Upper lobe of left lung (tissue), 6 donors: Measurements from ENCODE around the gene VTA1. TPM values are rescaled to one million over a fixed set of nuclear protein-coding genes. Genes with fewer than 3 reads are reported as not detected.

Source experiments
- ATAC-seq, 2 donors: fragments of 200-7000 bp; cut with Tn5 transposase; one replicate each; pipeline ENCODE4 v1.9.1; 2022; ENCODE audit warnings: mild to moderate bottlenecking in 2 of 2, moderate library complexity in 2 of 2; ENCODE audit not compliant: low FRiP score in 2 of 2
- DNase-seq, 2 donors: peaks; one replicate each; pipeline ENCODE4 v3.0.0-alpha.2; 2019 to 2020
- H3K27ac ChIP-seq, 4 donors: fragments of 200-600 bp; sonication (generic); one replicate each; pipeline ENCODE4 v1.5.1; 2016 to 2019
- H3K27me3 ChIP-seq, 4 donors: fragments of 200-600 bp; sonication (generic); one replicate each; pipeline ENCODE4 v1.5.1; 2017 to 2019
- H3K36me3 ChIP-seq, 4 donors: fragments of 200-600 bp; sonication (generic); one replicate each; pipeline ENCODE4 v1.5.1; 2016 to 2019
- H3K4me1 ChIP-seq, 4 donors: fragments of 200-600 bp; sonication (generic); one replicate each; pipeline ENCODE4 v1.5.1; 2018 to 2019
- H3K4me3 ChIP-seq, 4 donors: fragments of 200-600 bp; sonication (generic); one replicate each; pipeline ENCODE4 v1.5.1; 2017 to 2019; ENCODE audit warnings: mild to moderate bottlenecking in 2 of 4, moderate library complexity in 1 of 4
- H3K9me3 ChIP-seq, 4 donors: fragments of 200-600 bp; sonication (generic); one replicate each; pipeline ENCODE4 v1.5.1; 2018 to 2019
- CTCF ChIP-seq, 6 experiments: fragments of 450-650 bp in 4 of 6; fragments of 200-600 bp in 2 of 6; sonication (generic) in 2 of 6; IDR thresholded peaks; one replicate each; pipeline ENCODE4 v1.5.1; 2016 to 2019; ENCODE audit warnings: antibody characterized with exemption in 6 of 6
- EP300 ChIP-seq, 4 donors: sonication (generic); formaldehyde crosslinking; IDR thresholded peaks; one replicate each; pipeline ENCODE4 v1.5.1; 2017; ENCODE audit warnings: antibody characterized with exemption in 4 of 4, control low read depth in 2 of 4
- POLR2A ChIP-seq, 4 donors: fragments of 450-650 bp; IDR thresholded peaks; one replicate each; pipeline ENCODE4 v1.5.1; 2016 to 2017; ENCODE audit warnings: antibody characterized with exemption in 4 of 4, mild to moderate bottlenecking in 2 of 4
- POLR2AphosphoS5 ChIP-seq, 2 donors: sonication (generic); formaldehyde crosslinking; IDR thresholded peaks; one replicate each; pipeline ENCODE4 v1.5.1; 2017; ENCODE audit warnings: antibody characterized with exemption in 2 of 2
- WGBS, 2 donors: methylation state at CpG; one replicate each; pipeline ENCODE4 v1.1.5; 2017 to 2018; 5-methylcytosine and 5-hydroxymethylcytosine counted together
- total RNA-seq, 6 donors: library from RNA; depleted of rRNA in 4 of 6; stranded (reverse); fragments of >200 nt in 4 of 6; gene quantifications; one replicate each; pipeline versions ENCODE4 v1.1.0 to v1.2.1, GENCODE V29; 2016 to 2021
- donor health status: DM: no; HTN: no; CAD: no; lungs with moderate emphysema.
- donor health status: DM: no; HTN: yes; CAD: no; lungs with severe emphysema.

VTA1 gene
- total RNA-seq, 6 donors from 2014 or later: 15.8 to 36.0 (median 25.7) TPM

GRCh38 chr6:142167071-142167470, 20.0 kb downstream of the VTA1 start:
- peaks cover 0 to 56% (median 17%) of the 10 kb centered on the region in 4 donors for H3K36me3 ChIP-seq
- ATAC-seq: no peak
- no peak overlapping the region for H3K4me3 ChIP-seq
- no peak overlapping the region for H3K27ac ChIP-seq
- peaks cover 0 to 11% (median 3%) of the 10 kb centered on the region in 4 donors for H3K4me1 ChIP-seq
- 80 to 87% methylated on average over 3 of the region's 3 CpGs for WGBS, 2 donors
- H3K27me3 ChIP-seq: no peaks in the 10 kb centered on the region
- H3K9me3 ChIP-seq: no peaks in the 10 kb centered on the region
- TF ChIP-seq POLR2A (IDR thresholded peaks at IDR 0.05) (no peak), CTCF (IDR thresholded peaks at IDR 0.05) (no peak), EP300 (IDR thresholded peaks at IDR 0.05) (no peak), POLR2AphosphoS5 (IDR thresholded peaks at IDR 0.05) (no peak)
- no peak for DNase-seq

GRCh38 chr6:142167486-142167885, 20.4 kb downstream of the VTA1 start:
- DNase-seq: no peak
- peaks cover 0 to 60% (median 20%) of the 10 kb centered on the region in 4 donors for H3K36me3 ChIP-seq
- WGBS, 2 donors: 77 to 98% methylated on average over 2 of the region's 2 CpGs
- no peak for TF ChIP-seq CTCF (IDR thresholded peaks at IDR 0.05)
- TF ChIP-seq POLR2A (IDR thresholded peaks at IDR 0.05): no peak
- TF ChIP-seq EP300 (IDR thresholded peaks at IDR 0.05): no peak
- no peak for TF ChIP-seq POLR2AphosphoS5 (IDR thresholded peaks at IDR 0.05)
- H3K27me3 ChIP-seq: no peaks in the 10 kb centered on the region
- no peaks in the 10 kb centered on the region for H3K9me3 ChIP-seq
- ATAC-seq: no peak
- H3K4me1 ChIP-seq: peaks cover 0 to 10% (median 3%) of the 10 kb centered on the region in 4 donors
- no peak overlapping the region for H3K27ac ChIP-seq
- no peak overlapping the region for H3K4me3 ChIP-seq

GRCh38 chr6:142171351-142171750, 24.3 kb downstream of the VTA1 start:
- Histone ChIP-seq H3K9me3 (no peaks in the 10 kb centered on the region), H3K4me1 (no peaks in the 10 kb centered on the region), H3K27ac (no peak overlapping the region), H3K27me3 (no peaks in the 10 kb centered on the region), H3K36me3 (peaks cover 0 to 84% (median 24%) of the 10 kb centered on the region in 4 donors), H3K4me3 (no peak overlapping the region)
- DNase-seq (no peak), ATAC-seq (no peak)
- no peak for TF ChIP-seq CTCF (IDR thresholded peaks at IDR 0.05)
- no peak for TF ChIP-seq EP300 (IDR thresholded peaks at IDR 0.05)
- no peak for TF ChIP-seq POLR2A (IDR thresholded peaks at IDR 0.05)
- no peak for TF ChIP-seq POLR2AphosphoS5 (IDR thresholded peaks at IDR 0.05)

GRCh38 chr6:142172758-142173157, 25.7 kb downstream of the VTA1 start:
- Histone ChIP-seq H3K9me3 (peaks cover 0 to 6% (median 0%) of the 10 kb centered on the region in 4 donors), H3K27me3 (no peaks in the 10 kb centered on the region), H3K4me3 (no peak overlapping the region), H3K36me3 (peaks cover 0 to 79% (median 22%) of the 10 kb centered on the region in 4 donors), H3K4me1 (no peaks in the 10 kb centered on the region), H3K27ac (no peak overlapping the region)
- DNase-seq (no peak), ATAC-seq (no peak)
- TF ChIP-seq POLR2A (IDR thresholded peaks at IDR 0.05) (no peak), CTCF (IDR thresholded peaks at IDR 0.05) (no peak), EP300 (IDR thresholded peaks at IDR 0.05) (no peak), POLR2AphosphoS5 (IDR thresholded peaks at IDR 0.05) (no peak)

GRCh38 chr6:142173980-142174379, 26.9 kb downstream of the VTA1 start:
- WGBS, 2 donors: 97 to 99% methylated on average over 2 to 3 of the region's 3 CpGs

More at GRCh38 chr6:142173980-142174379, 26.9 kb downstream of the VTA1 start:
- no peak overlapping the region for H3K4me3 ChIP-seq
- DNase-seq (no peak), ATAC-seq (no peak)
- H3K36me3 ChIP-seq: peaks cover 0 to 80% (median 22%) of the 10 kb centered on the region in 4 donors
- no peak overlapping the region for H3K27ac ChIP-seq
- TF ChIP-seq CTCF (IDR thresholded peaks at IDR 0.05) (no peak), EP300 (IDR thresholded peaks at IDR 0.05) (no peak), POLR2A (IDR thresholded peaks at IDR 0.05) (no peak), POLR2AphosphoS5 (IDR thresholded peaks at IDR 0.05) (no peak)
- no peaks in the 10 kb centered on the region for H3K4me1 ChIP-seq
- no peaks in the 10 kb centered on the region for H3K27me3 ChIP-seq
- peaks cover 0 to 10% (median 6%) of the 10 kb centered on the region in 4 donors for H3K9me3 ChIP-seq
